Measurements from ENCODE around the gene DPP10. TPM values are rescaled to one million over a fixed set of nuclear protein-coding genes. Genes with fewer than 3 reads are reported as not detected.

DPP10 gene
- total RNA-seq, result not detected in 2 replicates

GRCh38 chr2:114442510-114442909 is at the start of gene DPP10:
DPP10 (plus strand) TSS chr2:114442641.

Data from uterine smooth muscle cell (primary cell).